Measurements from ENCODE around the gene KRT7.
"Not testable (repeated sequence)": the region's sequence is repeated elsewhere in the genome, so short reads cannot be mapped to it uniquely, and the experiment has no call there.

The KRT7 gene

DNA sequence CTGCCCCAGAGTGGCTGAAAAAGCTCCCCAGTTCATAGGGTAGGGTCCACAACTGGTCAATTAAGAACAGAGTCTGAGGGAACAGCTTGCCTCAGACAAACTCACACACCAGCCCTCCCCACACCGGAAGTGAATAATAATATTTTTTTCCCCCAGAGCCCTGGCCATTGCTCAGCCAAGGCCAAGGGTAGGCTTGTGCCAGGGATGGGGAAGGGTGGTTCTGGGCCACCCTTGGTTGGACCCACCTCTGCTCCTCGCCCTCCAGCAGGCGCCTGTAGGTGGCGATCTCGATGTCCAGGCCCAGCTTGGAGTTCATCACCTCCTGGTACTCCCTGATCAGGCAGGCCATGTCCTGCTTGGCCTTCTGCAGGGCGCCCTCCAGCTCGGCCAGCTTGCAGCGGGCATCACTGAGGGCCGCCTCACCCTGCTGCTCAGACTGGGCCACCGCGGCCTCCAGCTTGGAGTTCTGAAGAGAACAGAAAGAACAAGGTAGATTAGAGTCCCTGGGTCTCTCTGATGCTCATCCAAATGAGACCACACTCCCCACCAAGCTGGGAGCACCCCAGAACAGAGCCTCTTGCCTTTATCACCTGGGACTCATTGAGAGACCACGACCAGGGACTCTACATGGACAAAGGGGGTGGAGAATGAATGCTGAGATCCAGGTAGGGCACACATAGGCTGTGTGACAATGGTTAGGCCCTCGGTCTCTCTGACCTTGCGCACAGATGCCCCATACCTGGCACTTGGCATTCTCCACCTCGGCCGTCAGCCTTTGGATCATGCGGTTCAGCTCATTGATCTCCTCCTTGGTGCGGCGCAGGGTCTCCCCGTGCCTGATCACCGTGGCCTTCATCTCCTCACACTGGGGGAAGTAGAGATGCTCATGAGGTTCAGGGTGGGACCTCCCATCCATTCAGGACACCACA is 54.1 kb downstream of the KRT7 start:
- DNase-seq (ENCODE audit: low read depth); H3K4me3 ChIP-seq (ENCODE audit: low read depth, low read length): not testable (repeated sequence)

DNA sequence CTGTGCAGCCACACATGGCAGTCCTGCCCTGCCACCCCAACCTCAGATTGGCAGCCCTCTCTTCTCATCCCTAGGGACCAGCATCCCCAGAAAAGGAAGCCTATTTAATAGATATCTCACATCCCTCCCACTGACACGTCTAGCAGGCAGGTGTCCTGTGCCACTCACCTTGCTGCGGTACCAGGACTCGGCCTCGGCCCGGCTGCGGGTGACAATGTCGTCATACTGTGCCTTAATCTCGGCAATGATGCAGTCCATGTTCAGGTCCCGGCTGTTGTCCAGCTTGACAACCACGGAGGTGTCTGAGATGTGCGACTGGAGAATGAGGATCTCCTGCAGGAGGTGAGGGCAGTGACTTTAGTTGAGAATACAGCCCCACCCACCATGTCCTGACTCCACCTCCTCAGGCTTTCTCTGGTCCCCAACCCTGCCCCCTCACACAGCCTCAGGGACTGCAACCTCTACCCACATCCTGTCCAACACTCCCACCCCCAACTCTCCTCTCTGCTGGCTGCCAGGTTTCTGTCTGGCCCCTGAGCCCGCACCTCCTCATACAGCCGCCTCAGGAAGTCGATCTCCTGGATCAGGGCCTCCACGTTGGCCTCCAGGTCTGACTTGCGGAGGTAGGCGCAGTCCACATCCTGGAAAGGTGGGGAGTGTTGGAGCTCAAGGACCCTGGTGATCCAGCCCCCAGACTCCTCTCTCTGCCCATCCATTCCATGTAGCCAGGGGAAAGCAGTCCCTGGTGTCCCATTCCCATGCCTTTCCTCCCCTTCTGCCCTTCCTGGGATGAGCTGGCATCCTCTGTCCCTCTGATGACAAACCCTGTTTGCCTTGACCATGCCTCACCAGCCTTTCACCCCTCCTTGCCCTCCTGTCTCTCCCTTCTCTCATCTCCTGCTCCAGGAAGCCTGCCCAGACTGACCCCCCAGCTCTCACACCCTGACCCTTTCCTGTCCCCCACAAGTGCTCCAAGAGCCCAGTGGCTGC is 55.1 kb downstream of the KRT7 start:
- not testable (repeated sequence) for DNase-seq (ENCODE audit: low read depth); H3K4me3 ChIP-seq (ENCODE audit: low read depth, low read length)

DNA sequence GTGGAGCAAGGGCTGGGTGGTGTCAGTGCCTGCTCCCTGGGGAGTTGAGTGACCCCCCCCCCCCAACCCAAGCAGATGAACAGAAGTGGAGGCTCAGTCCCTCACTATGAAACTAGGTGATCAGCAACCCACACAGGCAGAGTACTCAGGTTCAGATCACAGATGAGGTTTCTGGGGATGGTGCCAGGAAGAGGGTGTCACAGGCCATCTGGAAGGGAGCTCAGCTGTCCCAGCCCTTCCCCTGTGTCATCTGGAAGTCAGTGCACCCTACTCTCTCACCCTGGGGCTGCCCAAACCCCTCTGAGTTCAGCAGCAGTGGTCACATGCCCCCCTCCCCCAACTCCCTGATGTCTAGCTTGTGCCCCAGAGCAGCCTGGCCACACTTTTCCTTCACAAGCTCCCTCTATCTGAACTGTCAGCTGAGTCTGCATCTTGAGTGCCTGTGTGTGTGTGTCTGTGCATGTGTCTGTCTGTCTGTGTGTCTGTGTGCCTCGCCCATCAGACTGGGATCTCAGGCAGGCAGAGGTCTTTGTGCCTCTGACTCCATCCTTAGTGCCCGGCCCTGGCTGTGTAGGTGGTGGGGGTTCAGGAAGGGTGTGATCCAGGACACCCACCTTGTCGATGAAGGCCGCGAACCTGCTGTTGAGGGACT is 57.6 kb downstream of the KRT7 start:
- not testable (repeated sequence) for DNase-seq (ENCODE audit: low read depth); H3K4me3 ChIP-seq (ENCODE audit: low read depth, low read length)

DNA sequence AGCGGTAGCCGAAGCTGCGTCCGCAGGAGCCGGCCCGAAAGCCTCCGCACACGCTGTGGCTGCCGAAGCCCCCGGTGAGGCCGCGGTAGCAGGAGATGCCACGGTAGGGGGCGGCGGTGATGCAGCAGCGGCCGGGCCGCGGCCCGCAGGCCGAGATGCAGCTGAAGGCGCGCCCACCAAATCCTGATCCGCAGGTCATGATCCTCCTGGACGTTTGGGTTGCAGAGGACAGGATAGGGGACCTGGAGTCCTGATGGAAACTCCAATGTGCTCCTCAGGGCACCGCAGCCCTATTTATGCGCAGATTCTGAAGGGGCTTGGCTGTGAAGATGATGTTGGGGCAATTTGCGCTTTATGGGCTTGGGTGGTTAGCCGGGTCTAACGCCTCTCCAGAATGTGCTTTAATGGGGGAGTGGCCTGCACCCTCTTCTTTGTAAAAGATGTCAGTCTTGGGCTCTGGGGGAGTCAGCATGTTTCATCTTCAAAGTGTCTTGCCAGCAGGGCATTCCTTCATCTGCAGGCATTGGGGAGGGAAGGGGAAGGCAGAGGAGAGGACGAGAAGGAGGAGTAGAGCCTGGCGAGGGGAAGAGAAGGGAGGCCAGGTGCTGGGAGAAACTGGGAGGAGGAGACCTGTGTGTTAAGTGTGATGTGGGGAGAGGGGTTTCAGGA is 58.4 kb downstream of the KRT7 start, which contains the start of gene KRT81:
TSS of gene KRT81 (minus strand) at position 268 of the 669 bp plus-strand sequence. CDS start at position 199, 69 bp downstream.
- H3K4me3 ChIP-seq (ENCODE audit: low read depth, low read length) = no peak within 1 kb of the TSS
- no peak for DNase-seq (ENCODE audit: low read depth)

DNA sequence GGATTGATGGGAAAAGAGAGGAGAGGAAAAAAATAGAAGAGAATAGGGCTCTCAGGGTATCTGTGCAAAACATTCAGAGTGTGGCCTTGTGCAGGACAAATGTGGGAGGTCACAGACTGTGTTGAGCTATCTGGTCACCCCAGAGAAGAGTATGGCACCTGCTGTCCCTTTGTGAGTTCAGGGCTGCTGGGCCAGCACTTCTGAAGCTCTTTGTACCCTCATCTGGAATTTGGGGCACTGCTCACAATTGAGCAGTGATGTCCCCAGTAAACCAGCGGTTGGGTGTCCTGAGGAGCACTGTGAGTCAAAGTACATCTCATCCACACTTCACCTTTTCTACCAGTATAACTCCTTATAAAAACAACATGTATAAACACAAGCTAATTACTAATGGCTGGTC is 60.9 kb downstream of the KRT7 start:
- no peak for DNase-seq (ENCODE audit: low read depth)

DNA sequence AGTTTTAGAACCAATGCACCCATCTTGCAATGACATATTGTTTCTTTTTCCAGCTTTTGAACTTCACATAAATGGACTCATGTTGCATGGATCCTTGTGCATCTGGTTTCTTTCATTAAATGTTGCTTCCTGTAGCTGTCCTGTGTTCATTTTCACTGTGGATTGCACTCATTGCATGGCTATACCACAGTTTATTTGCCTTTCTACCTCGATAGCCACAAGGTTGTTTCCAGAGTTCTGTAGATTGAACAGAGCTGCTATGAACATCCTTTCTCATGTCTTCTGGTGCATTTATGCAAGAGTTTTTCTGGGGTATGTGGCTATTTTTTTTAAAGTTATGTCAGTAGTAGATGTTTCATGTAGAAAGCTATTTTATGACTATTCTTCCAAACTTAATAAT is 61.8 kb downstream of the KRT7 start:
- DNase-seq (ENCODE audit: low read depth) = no peak
- H3K4me3 ChIP-seq (ENCODE audit: low read depth, low read length) = no peak overlapping the region

More for the DNA sequence above, 60.9 kb downstream of the KRT7 start:
- H3K4me3 ChIP-seq (ENCODE audit: low read depth, low read length) = no peak overlapping the region

DNA sequence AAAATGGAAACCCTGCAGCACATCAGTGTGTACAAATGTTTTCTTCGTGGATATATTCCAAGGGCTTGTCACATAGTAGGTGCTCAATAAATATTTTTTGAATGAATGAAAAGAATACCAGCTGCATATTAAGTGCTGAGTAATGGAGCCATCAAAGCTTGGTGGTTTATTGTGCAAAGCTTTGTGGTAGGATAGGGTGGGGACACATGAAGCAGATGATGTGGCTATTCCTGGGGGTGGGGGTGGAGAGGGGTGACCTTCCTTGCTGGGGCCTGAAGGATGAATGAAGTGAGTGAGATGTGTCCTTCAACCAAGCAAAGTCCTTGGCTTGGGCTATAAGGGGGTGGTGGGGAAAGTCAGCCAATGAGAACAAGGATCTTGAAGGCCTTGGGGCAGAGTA is 62.6 kb downstream of the KRT7 start:
- H3K4me3 ChIP-seq (ENCODE audit: low read depth, low read length) = no peak overlapping the region
- DNase-seq (ENCODE audit: low read depth) = no peak

DNA sequence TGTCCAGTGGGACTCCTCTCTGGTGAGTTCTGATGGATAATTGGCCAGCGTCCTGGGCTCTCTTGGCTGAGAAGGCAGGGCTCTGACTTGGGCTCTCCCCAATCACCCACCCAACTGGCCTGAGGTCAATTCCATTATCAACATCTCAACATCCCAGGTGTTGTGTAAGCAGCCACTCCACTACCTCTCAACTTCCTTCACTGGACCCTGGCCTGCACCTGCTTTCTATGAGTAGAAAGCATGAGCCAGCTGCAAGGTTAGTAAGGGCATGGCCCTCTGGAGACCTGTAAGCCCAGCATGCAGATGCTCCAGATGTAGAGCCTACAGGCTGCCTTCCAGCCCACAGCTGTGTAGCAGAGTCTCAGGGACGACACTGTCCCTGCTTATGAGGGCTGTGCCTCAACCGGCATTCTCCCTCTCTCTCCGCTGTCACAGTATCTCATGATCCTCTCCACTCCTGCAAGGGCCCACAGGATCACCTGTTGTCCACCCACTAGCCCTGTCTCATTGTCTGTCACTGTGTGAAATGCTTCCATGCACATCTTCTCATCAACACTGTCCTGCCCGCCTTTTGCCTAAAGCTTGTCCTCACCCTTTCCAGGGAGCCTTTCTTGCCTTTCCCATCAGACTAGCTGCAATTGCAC is 63.7 kb downstream of the KRT7 start:
- no peak overlapping the region for H3K4me3 ChIP-seq (ENCODE audit: low read depth, low read length)
- DNase-seq (ENCODE audit: low read depth) = no peak

Data from skeletal muscle cell (primary cell).